DND-41 (cell line): Measurements from ENCODE around the gene RSPO1.

Source experiments
- CTCF ChIP-seq: IDR thresholded peaks from 2 replicates; pipeline ENCODE4 v1.5.1; 2012; ENCODE audit warnings: borderline replicate concordance, low read length, moderate library complexity, mild to moderate bottlenecking; ENCODE audit not compliant: poor library complexity, severe bottlenecking; ENCODE audit errors: extremely low read depth
- EZH2 ChIP-seq: IDR thresholded peaks from 3 replicates; pipeline ENCODE4 v1.6.1; 2012; ENCODE audit warnings: borderline replicate concordance, low read depth, mild to moderate bottlenecking, moderate library complexity, low read length, inconsistent platforms; ENCODE audit not compliant: severe bottlenecking

GRCh38 chr1:37662031-37662755 lies 27.5 kb upstream of the RSPO1 start:
- TF ChIP-seq CTCF: no peak
- no peak for TF ChIP-seq EZH2
